Stimulated activated naive B cell treated with anti-CD40 and anti-IgM and Interleukin-4, amounts not matched to agents 10 μg/mL and 1 μg/mL and 100 μg/mL, for 72 hours (primary cell): Measurements from ENCODE around the gene B4GALNT4.
"Not testable (repeated sequence)": the region's sequence is repeated elsewhere in the genome, so short reads cannot be mapped to it uniquely, and the experiment has no call there.

Experiments
- ATAC-seq, 2 donors: fragments of 150-1000 bp; cut with Tn5 transposase; replicated peaks; 2 replicates each; pipeline ENCODE4 v1.10.0; 2021; ENCODE audit warnings: moderate library complexity in 1 of 2
- DNase-seq: peaks from one replicate; pipeline ENCODE4 v3.0.0; 2021
- H3K27ac Mint-ChIP-seq: one replicate; pipeline ENCODE4 v1.8.0; 2022; ENCODE audit warnings: mild to moderate bottlenecking, mixed read lengths
- H3K27me3 Mint-ChIP-seq, 2 donors: one replicate each; pipeline ENCODE4 v1.8.0; 2022; ENCODE audit warnings: mixed read lengths in 2 of 2
- H3K36me3 Mint-ChIP-seq, 2 donors: one replicate each; pipeline ENCODE4 v1.8.0; 2022; ENCODE audit warnings: mixed read lengths in 2 of 2, mild to moderate bottlenecking in 1 of 2
- H3K4me1 Mint-ChIP-seq, 2 donors: one replicate each; pipeline ENCODE4 v1.8.0; 2022; ENCODE audit warnings: mixed read lengths in 2 of 2, mild to moderate bottlenecking in 1 of 2
- H3K4me3 Mint-ChIP-seq, 2 donors: one replicate each; pipeline ENCODE4 v1.8.0; 2022; ENCODE audit warnings: mild to moderate bottlenecking in 2 of 2, mixed read lengths in 2 of 2, moderate library complexity in 1 of 2
- H3K9me3 Mint-ChIP-seq, 2 donors: one replicate each; pipeline ENCODE4 v1.8.0; 2022; ENCODE audit warnings: mixed read lengths in 2 of 2, mild to moderate bottlenecking in 1 of 2

B4GALNT4 gene

DNA sequence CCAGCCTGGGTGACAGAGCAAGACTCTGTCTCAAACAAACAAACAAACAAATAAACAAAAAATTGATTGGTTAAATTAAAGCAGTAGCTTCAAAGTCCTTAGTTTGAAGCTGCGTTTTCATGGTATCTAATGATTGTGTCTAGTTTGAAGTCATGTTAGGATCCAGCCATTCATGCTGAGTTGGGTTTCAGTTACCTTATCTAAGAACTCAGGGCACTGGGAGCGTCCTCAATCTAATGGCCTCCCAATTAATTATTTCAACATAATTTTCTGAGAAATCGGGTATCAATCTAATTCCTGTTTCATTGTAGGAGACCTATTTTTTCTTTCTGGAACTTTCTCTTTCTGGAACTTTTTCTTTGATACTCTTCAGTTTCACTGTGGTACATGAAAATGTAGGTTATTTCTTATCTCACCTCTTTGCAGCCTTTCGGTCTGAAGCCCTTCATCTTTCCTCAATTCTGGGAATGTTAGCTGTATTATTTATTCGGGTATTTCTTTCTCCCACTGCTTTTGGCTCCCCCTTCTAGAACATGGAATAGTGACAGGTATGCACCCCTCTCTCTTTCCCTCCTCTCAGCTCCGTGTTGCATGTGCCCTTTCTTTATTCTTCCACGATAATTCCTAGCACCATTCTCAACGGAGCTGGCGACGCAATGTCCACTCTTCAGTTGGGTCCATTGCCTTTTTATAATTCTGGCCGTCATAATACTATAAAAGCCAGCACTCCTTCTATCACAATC, 24.3 kb upstream of the B4GALNT4 start:
- Mint-ChIP-seq H3K27ac (no peak overlapping the region), H3K27me3 (no peaks in the 10 kb centered on the region), H3K4me1 (peaks cover 16 to 22% of the 10 kb centered on the region in 2 donors), H3K4me3 (no peak overlapping the region), H3K9me3 (peaks cover 4% of the 10 kb centered on the region in 2 donors), H3K36me3 (peaks cover 2 to 4% of the 10 kb centered on the region in 2 donors)
- ATAC-seq (no peak), DNase-seq (no peak)

DNA sequence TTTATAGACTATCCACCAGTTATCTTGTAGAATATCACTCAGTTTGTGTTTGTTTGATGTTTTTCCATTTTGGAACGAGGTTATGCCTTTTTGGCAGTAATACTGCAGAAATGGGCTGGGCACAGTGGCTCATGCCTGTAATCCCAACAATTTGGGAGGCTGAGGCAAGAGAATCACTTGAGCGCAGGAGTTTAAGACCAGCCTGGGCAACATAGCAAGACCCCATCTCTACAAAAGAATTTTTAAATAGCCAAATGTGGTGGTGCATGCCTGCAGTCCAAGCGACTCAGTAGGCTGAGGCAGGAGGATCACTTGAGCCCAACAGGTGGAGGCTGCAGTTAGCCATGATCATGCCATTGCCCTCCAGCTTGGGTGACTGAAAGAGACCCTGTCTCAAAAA, 22.8 kb upstream of the B4GALNT4 start:
- H3K9me3 Mint-ChIP-seq: peaks cover 1 to 2% of the 10 kb centered on the region in 2 donors
- ATAC-seq (no peak), DNase-seq (no peak)
- H3K27ac Mint-ChIP-seq: no peak overlapping the region
- H3K27me3 Mint-ChIP-seq: no peaks in the 10 kb centered on the region
- H3K4me1 Mint-ChIP-seq: peaks cover 16 to 26% of the 10 kb centered on the region in 2 donors
- H3K36me3 Mint-ChIP-seq: peaks cover 0 to 2% of the 10 kb centered on the region in 2 donors
- H3K4me3 Mint-ChIP-seq: no peak overlapping the region

DNA sequence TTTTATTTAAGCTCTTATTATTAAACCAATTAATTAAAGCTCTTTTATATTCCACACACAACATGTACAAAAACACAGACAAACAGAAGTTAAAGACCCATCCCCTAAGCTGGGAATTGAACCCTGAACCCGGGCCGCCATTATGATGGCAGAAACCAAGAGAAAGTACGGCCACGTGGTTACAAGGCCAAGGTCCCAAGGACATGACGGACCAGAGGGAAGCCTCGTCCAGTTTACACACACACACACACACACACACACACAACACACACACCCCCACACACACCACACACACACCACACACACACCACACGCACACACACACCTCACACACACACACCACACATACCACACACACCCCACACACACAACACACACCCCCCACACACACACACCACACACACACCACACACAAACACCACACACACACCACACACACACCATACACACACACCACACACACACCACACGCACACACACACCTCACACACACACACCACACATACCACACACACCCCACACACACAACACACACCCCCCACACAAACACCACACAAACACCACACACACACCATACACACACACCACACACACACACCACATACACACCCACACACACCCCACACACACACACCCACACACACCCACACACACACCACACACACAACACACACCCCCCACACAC, 19.9 kb upstream of the B4GALNT4 start:
- H3K27ac Mint-ChIP-seq, H3K9me3 Mint-ChIP-seq, H3K27me3 Mint-ChIP-seq, ATAC-seq, H3K36me3 Mint-ChIP-seq, DNase-seq, H3K4me3 Mint-ChIP-seq: not testable (repeated sequence)
- peaks cover 20 to 35% of the 10 kb centered on the region in 2 donors for H3K4me1 Mint-ChIP-seq

DNA sequence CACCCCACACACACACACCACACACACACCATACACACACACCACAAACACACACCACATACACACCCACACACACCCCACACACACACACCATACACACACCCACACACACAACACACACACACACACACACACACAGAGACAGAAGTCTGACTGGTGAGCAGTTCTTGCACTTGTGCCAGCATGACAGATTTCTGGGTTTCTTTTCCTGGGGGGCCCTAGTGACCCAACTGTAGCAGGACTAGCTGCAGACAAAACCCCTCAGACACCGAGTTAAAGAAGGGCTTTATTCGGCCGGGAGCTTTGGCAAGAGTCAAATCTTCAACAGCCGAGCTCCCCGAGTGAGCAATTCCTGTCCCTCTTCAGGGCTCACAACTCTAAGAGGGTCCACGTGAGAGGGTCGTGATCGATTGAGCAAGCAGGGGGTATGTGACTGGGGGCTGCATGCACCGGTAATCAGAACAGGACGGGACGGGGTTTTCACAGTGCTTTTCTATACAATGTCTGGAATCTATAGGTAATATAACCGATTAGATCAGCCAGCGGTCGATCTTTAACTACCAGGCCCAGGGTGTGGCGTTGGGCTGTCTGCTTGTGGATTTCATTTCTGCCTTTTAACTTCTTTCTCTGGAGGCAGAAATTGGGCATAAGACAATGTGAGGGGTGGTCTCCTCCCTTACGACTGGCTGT, 19.1 kb upstream of the B4GALNT4 start:
- not testable (repeated sequence) for ATAC-seq, H3K27me3 Mint-ChIP-seq, H3K36me3 Mint-ChIP-seq, DNase-seq, H3K9me3 Mint-ChIP-seq
- peak overlapping the region in 1 of 2 donors; percentile 30 for H3K4me3 Mint-ChIP-seq
- H3K27ac Mint-ChIP-seq: peak overlapping the region; percentile 75
- H3K4me1 Mint-ChIP-seq: peaks cover 22 to 41% of the 10 kb centered on the region in 2 donors

DNA sequence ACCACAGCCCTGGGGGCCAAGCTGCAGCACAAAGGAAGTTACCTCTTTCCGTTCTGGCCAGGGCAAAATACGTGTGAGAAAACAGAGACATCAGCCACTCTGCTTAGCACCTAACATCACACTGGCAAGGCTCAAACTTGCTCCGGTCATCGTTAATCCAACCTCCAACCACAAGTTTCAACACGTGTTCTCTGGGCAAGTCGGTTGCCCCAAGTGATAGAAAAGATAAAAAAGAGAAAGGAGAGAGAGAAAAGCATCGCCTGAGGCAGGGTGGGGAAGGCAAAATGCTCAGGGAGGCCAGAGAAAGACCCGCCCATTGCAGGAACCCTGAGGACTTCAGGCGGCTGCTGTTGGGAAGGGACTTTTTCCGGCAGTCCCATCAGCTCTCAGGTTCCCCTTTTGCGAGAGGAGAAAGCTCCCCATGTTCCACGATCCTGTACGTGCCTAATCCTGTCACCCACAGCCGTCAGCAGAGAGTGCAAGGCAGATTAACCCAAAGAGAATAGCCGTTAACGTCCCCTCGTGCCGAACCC, 18.5 kb upstream of the B4GALNT4 start:
- H3K4me1 Mint-ChIP-seq: peaks cover 23 to 45% of the 10 kb centered on the region in 2 donors
- peak; percentile 31 to 40 for ATAC-seq
- DNase-seq: no peak
- H3K36me3 Mint-ChIP-seq: no peaks in the 10 kb centered on the region
- peak overlapping the region in 1 of 2 donors; percentile 30 for H3K4me3 Mint-ChIP-seq
- H3K27ac Mint-ChIP-seq: peak overlapping the region; percentile 75
- no peaks in the 10 kb centered on the region for H3K27me3 Mint-ChIP-seq
- H3K9me3 Mint-ChIP-seq: peaks cover 0 to 2% of the 10 kb centered on the region in 2 donors

DNA sequence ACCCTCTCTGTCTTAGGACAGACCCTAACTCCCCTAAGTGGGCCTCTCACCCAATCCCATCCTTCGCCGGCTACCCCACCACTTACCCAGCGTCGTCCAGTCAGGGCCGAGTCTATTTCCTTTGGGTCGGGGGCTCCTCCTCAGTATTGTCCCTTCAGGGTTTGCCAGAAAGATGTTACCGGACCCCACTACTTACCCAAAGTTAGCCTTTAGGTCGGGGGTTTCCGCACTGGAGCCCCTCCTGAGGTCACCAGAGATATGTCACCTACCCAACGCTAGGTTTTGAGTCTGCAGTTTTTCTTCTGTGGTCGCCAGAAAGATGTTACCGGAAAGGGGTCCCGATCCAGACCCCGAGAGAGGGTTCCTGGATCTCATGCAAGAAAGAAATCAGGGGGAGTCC, 17.9 kb upstream of the B4GALNT4 start:
- H3K4me3 Mint-ChIP-seq: no peak overlapping the region
- H3K9me3 Mint-ChIP-seq: peaks cover 0 to 2% of the 10 kb centered on the region in 2 donors
- H3K36me3 Mint-ChIP-seq: no peaks in the 10 kb centered on the region
- ATAC-seq: no peak
- DNase-seq: no peak
- no peak overlapping the region for H3K27ac Mint-ChIP-seq
- peaks cover 23 to 45% of the 10 kb centered on the region in 2 donors for H3K4me1 Mint-ChIP-seq
- H3K27me3 Mint-ChIP-seq: no peaks in the 10 kb centered on the region

DNA sequence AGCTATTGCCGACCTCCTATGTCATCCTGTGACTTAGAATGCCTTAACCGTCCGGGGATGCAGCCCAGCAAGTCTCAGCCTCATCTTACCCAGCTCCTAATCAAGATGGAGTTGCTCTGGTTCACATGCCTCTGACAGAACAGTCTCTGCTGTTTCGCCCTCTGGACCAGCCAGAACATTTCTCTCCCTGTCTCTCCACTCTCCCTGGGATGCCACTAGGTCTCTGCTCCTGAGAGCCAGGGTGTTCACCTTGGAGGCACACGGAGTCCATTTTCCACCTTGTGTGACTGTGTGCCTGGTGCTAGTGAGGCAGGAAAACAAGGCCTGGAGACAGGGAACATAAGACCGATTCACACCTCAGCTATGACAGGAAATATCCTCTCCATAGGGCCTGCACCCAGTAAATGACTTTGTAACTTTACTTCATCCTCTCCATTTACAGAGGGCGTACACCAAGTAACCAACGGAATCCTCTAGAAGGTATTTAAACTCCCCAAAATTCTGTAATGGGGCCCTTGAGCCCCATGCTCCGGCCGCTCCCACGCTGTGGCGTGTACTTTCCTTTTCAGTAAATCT, 16.8 kb upstream of the B4GALNT4 start:
- peaks cover 0 to 2% of the 10 kb centered on the region in 2 donors for H3K9me3 Mint-ChIP-seq
- peak overlapping the region; percentile 2 for H3K27ac Mint-ChIP-seq
- peaks cover 23 to 45% of the 10 kb centered on the region in 2 donors for H3K4me1 Mint-ChIP-seq
- H3K27me3 Mint-ChIP-seq: no peaks in the 10 kb centered on the region
- no peak overlapping the region for H3K4me3 Mint-ChIP-seq
- ATAC-seq: no peak
- DNase-seq: no peak
- no peaks in the 10 kb centered on the region for H3K36me3 Mint-ChIP-seq

DNA sequence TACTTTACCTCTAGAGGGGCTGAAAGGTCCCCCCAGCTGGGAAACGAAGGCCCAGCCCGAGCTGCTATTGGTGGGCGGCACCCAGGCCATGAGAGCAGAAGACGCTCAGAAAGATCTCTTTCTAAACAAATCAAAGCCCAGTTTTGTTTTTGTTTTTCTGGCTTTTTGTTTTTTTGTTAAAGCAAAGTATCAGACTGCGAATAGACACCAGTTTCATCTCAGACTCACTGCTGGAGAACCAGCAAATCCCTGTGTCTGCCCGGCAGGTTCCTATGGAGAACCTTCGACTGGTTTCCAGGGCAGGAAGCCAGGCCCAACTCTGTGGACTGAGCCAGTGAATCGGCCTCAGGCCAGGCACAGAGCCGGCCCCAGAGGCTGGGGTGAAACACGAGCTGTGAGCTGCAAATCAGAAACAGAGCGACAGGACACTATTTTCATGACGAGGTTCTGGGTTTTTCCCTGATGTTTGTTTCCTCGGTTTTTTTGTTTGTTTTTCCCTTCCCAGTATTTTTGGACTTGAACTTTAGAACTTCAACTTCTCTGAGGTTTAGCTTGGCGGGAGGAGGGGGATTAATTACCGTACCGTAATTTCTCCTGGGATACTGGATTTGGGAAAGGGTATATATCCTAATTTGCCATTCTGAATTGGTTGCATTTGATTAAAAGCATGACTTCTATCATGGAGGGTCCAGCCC, 16.0 kb upstream of the B4GALNT4 start:
- ATAC-seq (no peak), DNase-seq (no peak)
- Mint-ChIP-seq H3K36me3 (no peaks in the 10 kb centered on the region), H3K27me3 (no peaks in the 10 kb centered on the region), H3K27ac (peak overlapping the region; percentile 48), H3K4me1 (peaks cover 23 to 45% of the 10 kb centered on the region in 2 donors), H3K9me3 (peaks cover 0 to 2% of the 10 kb centered on the region in 2 donors), H3K4me3 (no peak overlapping the region)

DNA sequence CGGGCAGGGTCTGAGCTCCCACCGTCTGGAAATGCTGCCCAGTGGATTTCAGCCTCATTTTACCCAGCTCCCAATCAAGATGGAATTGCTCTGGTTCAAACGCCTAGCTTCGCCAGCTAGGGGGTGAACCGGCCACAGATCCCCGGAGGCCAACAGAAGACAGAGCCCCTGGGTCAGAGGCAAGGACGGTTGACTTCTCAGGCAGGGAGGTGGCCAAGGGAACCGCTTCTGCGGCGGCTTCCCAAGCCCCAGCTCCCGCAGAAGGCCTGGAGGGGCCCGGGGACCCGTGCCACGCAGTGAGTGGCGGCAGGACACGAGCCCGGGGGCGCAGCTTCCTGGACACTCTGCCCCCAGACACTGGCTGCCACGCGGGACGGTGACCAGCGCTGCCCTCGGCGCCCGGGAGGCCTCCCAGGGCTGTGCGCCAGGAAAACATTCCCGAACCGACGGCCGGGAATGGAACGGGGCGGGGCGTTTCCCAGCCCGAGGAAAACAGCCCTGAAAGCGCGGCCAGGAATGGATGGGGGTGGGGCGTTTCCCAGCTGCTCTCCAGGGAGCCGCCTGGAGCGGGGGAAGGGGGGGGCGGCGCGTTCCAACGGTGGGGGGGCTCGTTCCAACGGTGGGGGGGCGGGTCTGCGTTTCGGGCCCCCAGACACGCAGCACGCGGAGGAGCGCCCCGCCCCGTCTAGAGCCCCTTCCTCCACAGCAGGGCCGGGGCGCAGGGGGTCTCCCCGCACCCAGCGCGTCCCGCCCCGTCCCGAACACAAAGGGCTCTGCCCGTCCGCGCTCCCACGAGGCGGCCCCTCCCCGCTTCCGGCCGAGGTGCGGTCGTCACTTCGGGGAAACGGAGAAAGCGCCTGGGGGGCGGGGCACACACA, 13.5 kb upstream of the B4GALNT4 start:
- peaks cover 0 to 2% of the 10 kb centered on the region in 2 donors for H3K9me3 Mint-ChIP-seq
- peak overlapping the region; percentile 72 for H3K27ac Mint-ChIP-seq
- peaks cover 0 to 12% of the 10 kb centered on the region in 2 donors for H3K27me3 Mint-ChIP-seq
- DNase-seq (peak; percentile 48), ATAC-seq (peak; percentile 58 to 71)
- H3K36me3 Mint-ChIP-seq: no peaks in the 10 kb centered on the region
- peak overlapping the region; percentile 37 to 40 for H3K4me3 Mint-ChIP-seq
- H3K4me1 Mint-ChIP-seq: peaks cover 13 to 36% of the 10 kb centered on the region in 2 donors

DNA sequence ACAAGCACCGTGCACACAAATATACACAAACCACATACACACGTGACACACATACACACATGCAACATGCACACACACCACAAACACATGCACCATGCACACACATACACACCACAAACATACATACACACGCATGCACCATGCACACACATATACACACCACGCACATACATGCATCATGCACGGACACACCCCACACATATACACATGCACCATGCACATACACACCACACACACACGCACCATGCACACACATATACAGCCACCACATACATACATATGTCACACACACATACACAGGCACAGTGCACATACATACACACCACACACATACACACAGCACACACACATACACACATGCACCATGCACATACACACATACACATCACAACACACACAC, 12.7 kb upstream of the B4GALNT4 start:
- DNase-seq: no peak
- H3K36me3 Mint-ChIP-seq: peaks cover 0 to 3% of the 10 kb centered on the region in 2 donors
- H3K4me3 Mint-ChIP-seq: no peak overlapping the region
- H3K27ac Mint-ChIP-seq: no peak overlapping the region
- peaks cover 0 to 12% of the 10 kb centered on the region in 2 donors for H3K27me3 Mint-ChIP-seq
- ATAC-seq: no peak
- H3K9me3 Mint-ChIP-seq: peaks cover 6 to 8% of the 10 kb centered on the region in 2 donors
- H3K4me1 Mint-ChIP-seq: peaks cover 11 to 28% of the 10 kb centered on the region in 2 donors

DNA sequence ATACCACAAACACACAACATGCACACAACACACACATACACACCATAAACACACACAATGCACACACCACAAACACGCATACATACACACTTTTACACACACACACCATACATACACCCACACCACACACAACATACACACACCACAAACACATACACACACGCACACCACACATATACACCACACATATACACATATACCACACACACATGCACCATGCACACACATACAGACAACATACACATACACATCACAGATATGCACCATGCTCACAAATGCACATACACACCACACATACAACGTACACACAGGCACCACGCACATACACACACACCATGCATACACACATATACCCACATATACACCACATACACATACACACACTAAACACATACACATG, 11.7 kb upstream of the B4GALNT4 start:
- Mint-ChIP-seq H3K27me3 (peaks cover 0 to 12% of the 10 kb centered on the region in 2 donors), H3K4me1 (peaks cover 11 to 27% of the 10 kb centered on the region in 2 donors), H3K4me3 (no peak overlapping the region), H3K27ac (no peak overlapping the region), H3K36me3 (peaks cover 0 to 3% of the 10 kb centered on the region in 2 donors), H3K9me3 (peaks cover 7 to 8% of the 10 kb centered on the region in 2 donors)
- DNase-seq: no peak
- ATAC-seq: no peak

DNA sequence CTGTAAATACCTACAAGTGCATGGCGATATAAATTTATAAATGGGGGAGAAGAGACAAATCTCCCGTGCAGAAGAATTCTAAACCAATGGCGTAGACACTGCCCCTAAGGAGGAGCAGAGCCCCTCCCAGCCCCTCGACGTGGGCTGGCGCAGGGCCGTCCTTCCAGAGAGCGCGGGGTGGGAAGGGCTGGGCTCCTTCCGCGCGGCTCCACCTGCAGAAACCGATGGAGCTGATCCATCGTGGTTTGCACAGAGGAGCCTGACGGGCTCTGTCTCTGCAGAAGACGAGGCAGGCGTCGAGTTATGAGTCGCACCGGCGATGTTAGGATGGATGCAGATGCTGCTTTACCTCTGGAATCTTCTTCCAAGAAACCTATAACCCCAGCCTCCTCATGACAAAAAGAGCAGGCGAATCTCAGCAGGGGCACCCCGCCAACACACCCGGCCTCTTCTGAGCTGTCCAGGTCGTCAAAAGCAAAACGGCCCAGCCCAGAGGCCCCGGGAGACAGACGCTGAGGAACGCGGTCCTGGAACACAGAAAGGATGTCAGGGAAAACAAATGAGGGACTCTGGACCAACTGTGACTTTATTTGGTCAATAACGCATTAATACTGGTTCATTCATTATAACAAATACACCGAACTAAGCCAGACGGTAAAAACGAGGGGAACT, 11.0 kb upstream of the B4GALNT4 start:
- H3K27ac Mint-ChIP-seq: no peak overlapping the region
- peaks cover 0 to 3% of the 10 kb centered on the region in 2 donors for H3K36me3 Mint-ChIP-seq
- peaks cover 0 to 12% of the 10 kb centered on the region in 2 donors for H3K27me3 Mint-ChIP-seq
- peaks cover 11 to 21% of the 10 kb centered on the region in 2 donors for H3K4me1 Mint-ChIP-seq
- DNase-seq: no peak
- peaks cover 7 to 8% of the 10 kb centered on the region in 2 donors for H3K9me3 Mint-ChIP-seq
- H3K4me3 Mint-ChIP-seq: no peak overlapping the region
- no peak for ATAC-seq
